ENCODE measurements around the gene TAC3. TPM values are rescaled to one million over a fixed set of nuclear protein-coding genes. Genes with fewer than 3 reads are reported as not detected.

The TAC3 gene
- total RNA-seq, 1 donor from 2014 or later = not detected

DNA sequence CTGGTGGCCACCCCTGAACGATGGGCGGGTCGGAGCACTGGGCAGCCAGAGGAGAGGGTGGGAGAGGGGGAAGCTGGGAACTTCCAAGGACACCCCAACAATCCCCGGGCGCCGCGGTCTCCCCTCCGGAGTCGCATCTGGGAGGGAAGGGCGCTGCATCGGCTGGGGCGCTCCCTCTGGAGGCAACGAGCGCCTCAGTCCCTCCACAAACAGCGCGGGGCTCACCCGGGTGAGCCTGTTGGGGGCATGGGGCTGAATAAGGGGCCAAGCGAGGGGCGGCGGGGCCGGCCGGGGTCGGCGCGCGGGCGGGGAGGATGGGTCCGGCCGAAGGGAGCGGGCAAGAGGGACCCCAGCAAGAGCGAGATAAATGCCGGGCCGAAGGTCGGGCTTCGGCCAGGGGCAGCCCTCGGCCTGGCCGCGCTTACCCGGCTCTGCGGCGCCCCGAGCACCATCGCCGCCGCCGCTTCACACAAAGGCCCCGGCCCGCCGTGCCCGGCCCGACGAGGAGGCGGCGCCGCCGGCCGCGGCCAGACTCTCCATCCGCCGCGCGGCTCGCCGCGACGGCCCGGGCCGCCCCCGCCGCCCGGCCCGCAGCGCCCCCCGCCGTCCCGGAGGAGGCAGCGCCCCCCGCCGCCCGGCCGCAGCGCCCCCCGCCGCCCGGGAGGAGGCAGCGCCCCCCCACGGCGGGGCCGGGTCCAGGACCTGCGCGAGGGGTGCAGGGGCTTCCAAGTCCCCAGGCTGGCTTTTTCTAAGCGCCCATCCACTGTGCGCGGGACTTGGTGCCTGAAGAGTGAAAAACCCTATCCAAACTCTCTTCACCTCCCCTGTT is 10.1 kb downstream of the TAC3 start, which contains the start of gene ZBTB39:
ZBTB39 (minus strand) TSS at position 567 of the 829 bp plus-strand sequence. CDS start 1,629 bp downstream, outside the sequence.
- no peak for DNase-seq (ENCODE audit: low read depth)

GRCh38 chr12:57004651-57005050 is 11.7 kb downstream of the TAC3 start:
- no peak for DNase-seq (ENCODE audit: low read depth)

DNA sequence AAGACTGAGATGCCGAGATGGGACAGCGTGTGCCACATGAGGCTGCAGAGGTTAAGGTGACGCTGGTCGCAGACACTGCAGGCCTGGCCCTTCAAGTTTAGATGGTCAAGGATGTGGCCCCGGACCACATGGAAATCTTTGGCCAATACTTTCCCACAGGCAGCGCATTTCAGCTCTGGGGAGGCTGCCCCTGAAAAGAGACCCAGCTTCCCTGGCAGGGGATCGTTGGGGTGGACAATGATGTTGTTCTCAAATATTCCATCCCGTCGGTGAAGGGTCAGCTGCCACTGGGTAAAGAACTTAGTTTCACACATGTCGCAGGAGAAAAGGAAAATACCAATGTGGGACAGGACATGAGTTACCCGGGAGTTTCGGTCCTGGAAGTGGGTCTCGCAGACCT is 12.9 kb downstream of the TAC3 start:
- DNase-seq (ENCODE audit: low read depth) = no peak

DNA sequence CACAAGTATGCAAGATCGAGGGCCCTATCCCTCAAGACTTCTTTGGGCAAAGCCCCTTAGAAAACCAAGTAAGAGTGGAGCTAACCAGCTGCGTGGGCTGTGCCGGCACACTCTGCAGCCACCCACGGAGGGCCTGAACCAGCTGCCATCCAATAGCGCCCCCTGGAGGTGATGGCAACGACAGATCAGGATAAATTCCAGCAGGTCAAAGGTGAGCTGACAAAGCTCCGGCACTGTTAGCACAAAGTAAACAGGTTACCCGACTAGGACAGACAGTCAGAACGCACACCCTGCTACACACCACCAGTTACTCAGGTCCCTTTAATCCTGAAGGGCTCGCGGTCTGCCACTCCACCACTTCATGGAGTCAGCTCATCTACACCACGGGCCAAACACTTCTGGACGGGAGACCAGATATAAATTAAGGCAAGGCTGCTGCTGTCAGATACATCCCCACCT is 14.9 kb downstream of the TAC3 start:
- peak; percentile 38 for DNase-seq (ENCODE audit: low read depth)

- peak; percentile 36 for DNase-seq (ENCODE audit: low read depth)
Observed at GRCh38 chr12:57000393-57000792, 15.9 kb downstream of the TAC3 start.

DNA sequence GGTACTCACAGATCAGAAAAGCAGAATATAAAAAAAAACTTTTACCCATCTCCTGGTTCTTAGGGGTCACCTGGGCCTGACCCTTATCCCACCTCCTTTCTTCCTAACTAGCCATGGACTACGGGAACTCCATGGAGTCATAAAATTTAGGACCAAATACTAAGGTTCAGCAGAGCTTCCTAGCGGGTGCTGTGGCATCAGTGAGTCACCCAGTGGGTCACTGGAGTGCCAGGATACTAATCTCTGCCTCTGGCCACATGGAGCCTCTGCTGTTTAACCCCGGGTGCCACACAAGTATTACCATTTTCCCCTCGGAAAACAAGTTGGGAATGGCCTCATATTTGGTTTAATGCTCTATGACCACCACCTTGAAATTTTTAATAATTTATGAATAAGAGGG is 16.9 kb downstream of the TAC3 start:
- no peak for DNase-seq (ENCODE audit: low read depth)

- no peak for DNase-seq (ENCODE audit: low read depth)
Observed at GRCh38 chr12:56998981-56999380, 17.3 kb downstream of the TAC3 start.

- no peak for DNase-seq (ENCODE audit: low read depth)
Observed at GRCh38 chr12:56998316-56998715, 18.0 kb downstream of the TAC3 start.

DNA sequence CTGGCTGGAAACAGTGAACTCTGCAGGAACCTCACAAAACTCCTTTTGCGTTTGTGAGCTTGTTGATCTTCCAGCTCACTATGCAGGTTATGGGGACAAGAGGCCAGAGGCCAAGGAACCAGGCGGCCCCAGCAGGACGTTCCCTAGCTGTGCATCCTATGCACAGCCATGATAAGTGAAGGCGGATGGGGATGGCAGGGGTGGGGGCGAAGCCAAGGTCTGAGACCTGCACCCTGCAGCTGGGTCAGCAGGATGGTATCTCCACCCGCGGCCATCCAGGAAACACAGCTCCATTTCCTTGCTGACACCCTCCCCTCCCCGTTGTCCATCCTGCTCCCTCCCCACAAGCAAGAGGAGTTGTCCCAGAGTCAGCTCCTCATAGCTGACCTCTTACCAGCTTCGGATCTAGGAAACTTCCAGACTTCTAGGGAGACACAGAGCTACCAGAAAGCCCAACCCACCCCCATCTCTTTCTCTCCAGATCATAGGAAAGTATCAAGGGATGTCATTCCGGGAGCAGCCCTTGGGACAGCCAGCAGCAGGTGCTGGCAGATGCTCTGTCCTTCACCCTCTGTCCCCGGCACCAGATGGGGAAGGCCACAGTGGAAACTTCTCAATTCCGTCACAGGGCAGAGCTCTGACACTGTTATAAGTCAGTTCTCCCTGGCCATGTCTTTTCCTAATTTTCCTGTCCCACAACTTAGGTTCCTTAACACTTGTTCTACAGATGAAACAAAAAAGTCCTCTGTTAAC is 19.4 kb downstream of the TAC3 start:
- DNase-seq (ENCODE audit: low read depth) = no peak

- no peak for DNase-seq (ENCODE audit: low read depth)
Observed at GRCh38 chr12:56995930-56996496, 20.3 kb downstream of the TAC3 start.

GRCh38 chr12:56995201-56995929 is 21.0 kb downstream of the TAC3 start:
- no peak for DNase-seq (ENCODE audit: low read depth)

DNA sequence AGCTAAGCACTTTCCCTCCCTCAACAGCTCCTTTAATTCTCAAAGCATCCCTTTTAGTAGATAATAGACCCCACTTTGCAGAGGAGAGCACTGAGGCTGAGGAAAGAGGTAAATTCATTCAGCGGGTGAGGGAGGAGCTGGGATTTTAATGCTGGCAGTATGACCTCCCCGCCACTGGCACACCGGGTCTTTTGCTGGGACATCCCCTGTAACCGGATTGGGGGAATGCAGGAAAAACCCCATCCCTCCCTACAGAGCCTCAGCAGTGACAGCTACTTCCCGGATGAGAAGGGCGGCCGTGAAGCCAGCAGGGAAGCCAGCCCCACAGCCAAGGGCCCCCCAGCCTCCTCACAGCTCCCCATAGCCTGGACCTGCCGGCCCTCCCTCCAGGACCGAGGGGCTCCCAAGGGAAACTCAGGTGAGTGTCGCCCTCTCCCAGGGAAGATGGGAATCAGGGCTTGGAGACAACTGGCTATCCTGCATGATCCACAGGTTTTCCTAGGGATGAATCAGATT is 22.0 kb downstream of the TAC3 start:
- no peak for DNase-seq (ENCODE audit: low read depth)

- DNase-seq (ENCODE audit: low read depth) = no peak
Observed at GRCh38 chr12:56993346-56993745, 23.0 kb downstream of the TAC3 start.

DNA sequence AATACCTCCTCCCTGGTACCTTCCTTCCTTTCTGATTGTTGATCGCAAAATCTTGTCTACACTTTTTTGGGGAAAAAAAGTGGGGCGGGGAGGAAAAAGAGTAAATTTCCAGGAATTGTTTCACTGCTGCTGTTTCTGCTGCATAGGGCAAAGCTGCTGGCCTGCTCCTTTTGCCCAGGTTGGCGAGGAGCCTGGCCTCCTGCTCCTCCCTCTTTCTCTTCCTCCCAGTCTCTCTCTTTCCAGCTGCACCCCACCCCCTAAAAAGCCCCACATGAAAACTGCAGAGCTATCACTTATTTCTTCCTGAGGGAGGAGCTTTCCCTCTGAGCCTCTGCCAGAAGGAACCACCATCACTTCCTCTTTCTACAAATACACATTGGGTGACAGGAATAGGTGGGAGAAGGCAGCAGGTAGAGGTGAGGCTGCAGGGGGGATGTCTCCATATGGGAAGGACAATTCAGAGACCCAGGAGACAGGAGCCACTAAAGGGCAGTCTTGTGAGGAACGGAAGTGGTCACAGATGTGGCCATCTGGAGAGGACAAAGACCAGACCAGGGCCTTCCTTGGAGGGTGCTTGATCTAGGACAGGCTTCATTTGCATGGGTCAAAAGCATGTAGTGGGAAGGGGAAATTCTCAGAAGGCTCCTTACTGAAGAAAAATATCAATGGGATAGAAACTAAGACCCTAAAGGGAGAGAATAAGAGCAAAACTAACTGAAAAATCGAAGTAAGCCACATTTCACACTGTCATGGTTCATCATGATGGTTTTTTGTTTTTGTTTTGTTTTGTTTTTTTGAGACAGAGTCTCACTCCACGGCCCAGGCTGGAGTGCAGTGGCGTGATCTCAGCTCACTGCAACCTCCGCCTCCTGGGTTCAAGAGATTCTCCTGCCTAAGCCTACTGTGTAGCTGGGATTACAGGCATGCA is 24.7 kb downstream of the TAC3 start:
- no peak for DNase-seq (ENCODE audit: low read depth)

DNA sequence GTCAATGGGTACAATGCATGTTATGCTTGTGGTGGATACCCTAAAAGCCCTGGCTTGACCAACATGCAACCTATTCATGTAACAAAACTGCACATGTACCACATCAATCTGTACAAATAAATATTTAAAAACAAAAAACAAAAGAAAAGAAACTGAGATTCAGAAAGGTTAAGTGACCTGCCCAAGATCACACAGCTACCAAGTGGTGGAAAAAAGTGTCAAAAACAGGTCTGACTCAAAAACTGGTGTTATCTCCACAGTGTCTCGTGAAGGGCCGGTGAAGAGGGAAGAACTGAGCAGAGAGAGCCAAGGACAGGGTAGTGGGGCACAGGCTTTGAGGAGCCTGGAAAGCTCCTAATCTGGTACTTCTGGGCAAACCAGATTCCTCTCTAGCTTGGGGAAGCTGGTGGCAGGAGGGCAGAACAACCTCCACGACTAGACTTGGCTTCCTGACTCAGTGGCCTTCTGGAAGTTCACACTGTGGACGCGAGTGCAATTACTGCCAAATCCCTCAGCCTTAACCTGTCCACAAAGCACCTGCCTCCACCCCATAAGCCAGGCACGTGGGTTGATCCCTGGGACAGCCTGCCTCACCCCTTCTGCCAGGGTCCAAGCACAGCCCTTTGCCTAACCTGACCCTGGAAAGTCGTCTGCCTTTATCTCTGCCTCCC is 25.5 kb downstream of the TAC3 start:
- DNase-seq (ENCODE audit: low read depth) = no peak

DNA sequence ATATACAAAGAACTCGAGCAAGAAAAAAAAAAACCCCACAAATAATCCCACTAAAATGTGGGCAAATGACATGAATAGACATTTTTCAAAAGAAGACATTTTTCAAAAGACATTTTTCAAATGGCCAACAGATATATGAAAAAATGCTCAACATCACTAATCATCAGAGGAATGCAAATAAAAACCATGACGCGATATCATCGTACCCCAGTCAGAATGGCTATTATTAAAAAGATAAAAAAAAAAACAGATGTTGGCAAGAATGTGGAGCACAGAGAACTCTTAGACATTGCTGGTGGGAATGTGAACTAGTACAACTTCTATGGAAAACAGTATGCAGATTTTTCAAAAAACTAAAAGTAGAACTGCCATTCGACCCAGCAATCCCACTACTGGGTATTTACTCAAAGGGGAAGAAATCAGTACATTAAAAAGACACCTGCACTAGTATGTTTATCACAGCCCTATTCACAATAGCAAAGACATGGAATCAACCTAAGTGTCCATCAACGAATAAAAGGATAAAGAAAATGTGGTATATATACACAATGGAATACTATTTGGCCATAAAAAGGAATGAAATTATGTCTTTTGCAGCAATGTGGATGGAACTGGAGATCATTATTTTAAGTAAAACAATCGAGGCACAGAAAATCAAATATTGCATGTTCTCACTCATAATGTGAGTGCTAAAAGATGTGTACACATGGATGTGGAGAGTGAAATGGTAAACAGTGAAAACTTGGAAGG is 26.3 kb downstream of the TAC3 start:
- DNase-seq (ENCODE audit: low read depth) = no peak

DNA sequence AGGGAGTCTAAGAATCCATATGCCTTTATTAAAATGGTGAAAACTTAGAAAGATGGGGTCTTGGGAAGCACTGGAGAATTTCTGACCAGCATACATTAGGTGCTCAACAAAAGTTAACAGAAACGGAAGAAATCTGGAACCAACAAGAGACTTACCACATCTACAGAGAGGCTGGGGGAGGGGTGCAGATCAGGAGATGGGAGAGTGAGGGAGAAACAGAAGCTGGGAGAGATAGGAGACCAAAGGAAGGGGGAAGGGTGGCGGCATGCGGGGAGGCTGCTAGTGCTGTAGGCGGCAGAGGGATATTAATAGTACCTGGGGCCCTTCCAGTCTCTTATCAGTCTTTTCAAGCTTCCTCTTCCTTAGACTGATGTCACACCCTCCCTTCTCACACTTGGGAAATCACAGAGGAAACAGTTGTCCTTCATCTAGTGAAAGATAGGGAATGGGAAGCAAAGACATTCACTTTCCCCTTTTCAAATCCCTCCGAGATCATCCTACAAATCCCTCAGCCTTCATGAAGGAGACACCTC is 28.1 kb downstream of the TAC3 start:
- DNase-seq (ENCODE audit: low read depth) = no peak

DNA sequence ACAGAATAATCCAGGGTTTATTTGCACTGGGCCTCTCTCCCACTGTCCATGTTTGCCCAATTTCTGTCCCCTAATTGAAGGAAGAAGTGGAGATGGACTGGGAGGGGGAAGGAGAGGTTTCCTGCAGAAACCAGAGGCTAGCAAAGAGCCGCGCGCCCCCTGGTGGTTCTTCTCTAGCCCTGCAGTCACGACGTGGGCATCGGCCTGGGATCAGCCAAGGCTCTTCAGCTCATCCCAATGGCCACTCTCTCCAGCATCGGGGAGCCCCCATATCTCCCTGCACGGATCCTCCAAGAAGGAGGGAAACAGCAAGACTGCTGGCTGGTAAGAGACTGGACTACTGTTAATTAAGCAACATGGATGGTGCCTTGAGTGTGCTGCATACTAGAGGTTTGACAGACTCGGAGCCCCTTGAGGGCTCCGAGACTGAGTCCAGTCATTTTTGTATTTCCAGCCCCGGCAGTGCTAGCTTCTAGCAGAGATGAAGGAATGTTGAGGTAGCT is 28.7 kb downstream of the TAC3 start:
- peak; percentile 42 for DNase-seq (ENCODE audit: low read depth)

GRCh38 chr12:56987011-56987410 is 29.3 kb downstream of the TAC3 start:
- DNase-seq (ENCODE audit: low read depth) = no peak

Data from renal cortical epithelial cell (primary cell).